NCI-H2107 treated with DMSO at 0.1 percent for 48 hours (cell line): ENCODE data around the gene MLXIP.
"Not testable (repeated sequence)": the region's sequence is repeated elsewhere in the genome, so short reads cannot be mapped to it uniquely, and the experiment has no call there.

Source experiments
- DNase-seq: peaks from one replicate; lab custom pipeline; 2025; ENCODE audit not compliant: unreplicated experiment; lab: John Stamatoyannopoulos, UW

The MLXIP gene

GRCh38 chr12:122094735-122095631 is 16.4 kb downstream of the MLXIP start:
- no peak for DNase-seq

- no peak for DNase-seq
These were observed 17.5 kb downstream of the MLXIP start for GRCh38 chr12:122096014-122096413.

- DNase-seq = no peak
These were observed 18.1 kb downstream of the MLXIP start for GRCh38 chr12:122096591-122097149.

DNA sequence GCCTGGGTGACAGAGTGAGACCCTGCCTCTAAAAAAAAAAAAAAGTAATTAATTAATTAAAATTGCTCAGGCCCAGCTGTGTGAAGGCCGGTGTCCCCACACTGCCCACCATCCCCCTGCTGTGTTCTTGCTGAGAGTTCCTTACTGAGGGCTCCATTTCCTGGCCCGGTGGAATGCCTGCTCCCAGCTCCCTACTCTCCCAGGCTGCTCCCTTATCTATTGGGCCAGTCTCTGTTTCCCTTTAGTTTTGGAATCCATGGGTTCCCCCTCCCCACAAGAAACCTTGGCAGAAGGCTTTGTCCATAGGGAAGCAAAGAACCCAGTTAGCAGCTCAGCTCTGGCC is 19.0 kb downstream of the MLXIP start:
- no peak for DNase-seq

DNA sequence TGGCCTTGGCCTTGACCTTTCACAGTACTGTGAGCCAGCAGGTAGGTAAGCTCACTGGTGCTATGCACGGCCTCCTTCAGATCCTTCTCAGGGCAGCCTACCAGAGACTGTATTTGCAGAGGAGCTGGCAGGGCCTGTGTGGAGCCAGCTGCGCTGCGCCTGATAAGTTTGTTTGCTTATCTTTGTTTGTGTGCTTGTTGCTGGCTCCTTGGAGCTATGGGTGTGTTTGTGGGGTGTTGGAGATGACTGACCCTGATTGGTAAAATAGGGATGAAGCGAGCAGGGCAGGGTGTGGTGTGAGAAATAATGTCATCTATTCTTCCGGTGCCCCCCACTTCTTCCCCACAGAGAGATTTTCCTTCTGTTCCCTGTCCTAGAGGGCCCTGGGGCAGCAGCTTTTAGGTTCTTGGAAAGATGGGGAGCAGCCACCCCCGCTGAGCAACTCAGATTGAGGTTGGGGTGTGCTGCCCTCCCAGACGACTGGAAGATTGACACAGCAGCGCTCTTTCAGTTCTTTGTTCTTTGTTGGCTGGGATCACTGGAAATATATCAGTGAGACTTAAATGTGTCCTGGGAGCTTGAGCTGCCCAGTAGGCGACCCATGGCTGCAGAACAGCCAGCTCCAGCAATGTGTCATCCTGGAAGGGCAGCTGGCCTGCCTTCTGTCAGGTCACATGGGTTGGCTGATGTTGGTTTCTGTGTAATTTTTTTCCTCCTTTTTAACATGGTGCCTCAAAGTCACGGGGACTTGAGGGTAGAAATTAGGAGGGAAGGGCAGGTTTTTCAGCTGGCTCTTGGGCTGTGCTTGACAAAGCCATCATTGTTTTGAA is 19.6 kb downstream of the MLXIP start:
- peak; percentile 81 for DNase-seq

DNA sequence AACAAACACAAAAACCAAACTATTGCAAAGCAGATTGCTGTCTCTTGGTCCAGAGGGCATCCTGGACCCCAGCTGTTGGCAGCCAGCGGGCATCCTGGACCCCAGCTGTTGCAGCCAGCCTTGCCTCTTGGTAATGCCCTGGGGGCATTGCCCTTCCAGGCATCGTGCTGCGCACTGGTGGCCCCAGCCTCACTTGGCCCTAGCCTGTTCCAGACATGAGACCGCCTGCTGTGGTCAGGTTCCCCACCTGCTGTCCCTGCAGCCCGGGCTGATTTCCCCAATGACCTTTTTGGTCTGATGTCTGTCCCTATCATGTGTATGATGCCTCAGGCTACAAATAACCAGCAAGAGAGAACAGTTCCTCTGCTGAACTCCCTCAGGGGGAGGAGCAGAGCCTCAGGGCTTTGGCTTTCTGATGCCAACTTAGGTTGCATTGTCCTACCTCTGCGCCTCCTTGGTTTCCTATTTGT is 20.8 kb downstream of the MLXIP start:
- no peak for DNase-seq

DNA sequence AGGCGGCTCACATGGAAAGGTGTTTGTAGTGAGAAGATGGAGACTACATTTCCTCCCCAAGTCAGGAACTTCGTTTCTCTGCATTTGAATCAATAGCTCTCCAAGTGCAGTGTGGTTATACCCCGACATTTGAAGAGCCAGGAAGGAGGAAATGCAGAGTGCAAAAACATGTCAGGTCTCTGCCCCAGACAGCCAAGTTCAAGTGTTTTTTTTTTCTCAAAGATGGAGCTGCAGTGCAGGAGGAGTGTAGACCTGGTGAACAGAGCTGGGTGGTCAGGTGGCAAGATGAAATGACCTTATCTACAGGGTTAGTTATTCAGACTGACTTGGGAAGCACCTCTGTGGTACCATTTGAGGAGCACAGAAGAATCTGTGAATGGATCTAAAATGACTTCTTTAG is 21.3 kb downstream of the MLXIP start:
- peak; percentile 23 for DNase-seq

GRCh38 chr12:122100568-122100967 is 22.0 kb downstream of the MLXIP start:
- DNase-seq = no peak

- DNase-seq = no peak
These were observed 23.8 kb downstream of the MLXIP start for GRCh38 chr12:122102331-122102730.

DNA sequence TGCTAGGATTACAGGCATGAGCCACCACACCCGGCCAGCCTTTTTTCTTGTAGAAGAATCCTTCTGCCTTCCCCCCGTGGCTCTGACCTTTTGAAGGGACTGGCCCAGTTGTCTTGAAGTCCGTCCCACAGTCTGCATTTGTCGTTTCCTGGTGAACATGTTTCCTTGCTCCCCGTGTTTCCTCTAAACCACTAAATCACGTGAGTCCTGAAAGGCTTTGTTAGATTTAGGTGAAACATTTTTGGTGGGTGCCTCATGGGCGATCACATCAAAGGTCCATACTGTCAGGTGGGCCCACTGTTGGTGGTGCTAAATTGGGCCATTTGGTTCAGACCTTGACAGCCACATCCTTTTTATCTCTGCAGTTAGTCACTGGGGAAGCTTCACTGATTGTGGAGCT is 26.3 kb downstream of the MLXIP start:
- no peak for DNase-seq

GRCh38 chr12:122105496-122105895 is 26.9 kb downstream of the MLXIP start:
- DNase-seq = not testable (repeated sequence)

GRCh38 chr12:122106843-122107242 is 28.3 kb downstream of the MLXIP start:
- peak; percentile 92 for DNase-seq

DNA sequence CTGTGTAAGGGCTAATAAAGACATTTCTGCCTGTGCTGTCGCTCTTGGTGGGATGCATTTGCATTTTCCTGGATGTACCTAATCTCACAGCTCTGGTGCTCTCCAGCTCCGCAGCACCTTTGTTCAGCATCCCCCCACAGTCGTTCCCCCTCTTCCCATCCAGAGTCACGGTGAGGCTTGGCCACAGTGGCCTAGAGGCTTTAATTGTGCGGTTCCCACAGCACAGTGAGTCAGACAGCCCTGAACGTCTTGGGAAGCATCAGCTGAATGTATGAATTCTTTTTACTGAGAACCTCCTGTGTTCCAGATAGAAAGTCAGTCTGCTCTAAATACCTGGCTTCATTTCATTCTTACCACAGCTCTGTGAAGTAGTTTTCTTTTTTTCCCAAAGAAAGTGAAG is 28.7 kb downstream of the MLXIP start:
- no peak for DNase-seq

- DNase-seq = peak; percentile 95
These were observed 32.6 kb downstream of the MLXIP start for GRCh38 chr12:122111089-122111641.

DNA sequence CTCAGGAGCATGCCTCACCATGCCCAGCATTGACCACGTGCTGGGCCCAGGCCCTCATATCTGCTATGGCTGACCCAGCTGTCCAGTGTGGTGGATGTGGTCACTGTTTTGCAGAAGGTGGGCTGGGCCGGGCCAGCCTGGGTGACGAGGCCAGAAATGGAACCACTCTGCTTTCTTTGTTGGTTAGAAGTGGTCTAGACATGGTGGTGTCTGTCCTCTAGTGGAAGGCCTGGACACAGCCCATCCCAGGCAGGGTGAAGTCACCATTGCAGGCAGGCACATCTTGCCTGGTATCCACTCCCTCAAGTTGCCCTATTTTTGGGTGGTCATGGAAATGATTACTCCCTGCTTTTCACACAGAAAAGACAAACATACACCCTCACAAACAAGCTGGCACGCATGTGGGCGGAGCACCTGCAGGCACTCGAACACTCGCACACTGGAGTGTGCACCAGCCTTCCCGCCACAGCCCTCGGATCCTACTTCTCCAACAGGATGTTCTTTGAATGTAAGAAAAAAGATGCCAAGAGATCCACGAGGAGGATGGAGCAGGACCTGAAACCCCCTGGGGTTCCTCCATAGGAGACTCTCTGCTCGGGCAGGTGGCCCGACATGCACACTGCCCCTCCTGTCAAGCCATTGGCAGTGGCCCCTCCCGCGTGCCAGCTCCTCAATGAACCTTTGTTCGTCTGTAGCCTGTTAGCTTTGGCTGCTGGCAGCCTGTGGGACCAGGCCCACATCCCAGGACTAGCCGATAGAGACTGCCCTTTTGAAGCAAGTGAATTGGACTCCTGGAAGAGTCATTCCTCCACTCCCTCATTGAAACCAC is 38.4 kb downstream of the MLXIP start:
- DNase-seq = peak; percentile 53

GRCh38 chr12:122117979-122118378 is 39.4 kb downstream of the MLXIP start:
- DNase-seq = no peak

GRCh38 chr12:122121341-122121740 is 42.8 kb downstream of the MLXIP start:
- not testable (repeated sequence) for DNase-seq

- no peak for DNase-seq
These were observed 43.2 kb downstream of the MLXIP start for GRCh38 chr12:122121745-122122144.

GRCh38 chr12:122123051-122123760 is 44.6 kb downstream of the MLXIP start:
- peak; percentile 37 for DNase-seq

GRCh38 chr12:122123761-122124145 is 45.2 kb downstream of the MLXIP start:
- DNase-seq = no peak
